ENCODE measurements around the gene PIK3R5. TPM values are rescaled to one million over a fixed set of nuclear protein-coding genes. Genes with fewer than 3 reads are reported as not detected.

The PIK3R5 gene
- total and polyA plus RNA-seq, 2 donors (not counting 1 experiment from before 2014, with no cell fraction given) = 0.15 TPM; not detected in 1

DNA sequence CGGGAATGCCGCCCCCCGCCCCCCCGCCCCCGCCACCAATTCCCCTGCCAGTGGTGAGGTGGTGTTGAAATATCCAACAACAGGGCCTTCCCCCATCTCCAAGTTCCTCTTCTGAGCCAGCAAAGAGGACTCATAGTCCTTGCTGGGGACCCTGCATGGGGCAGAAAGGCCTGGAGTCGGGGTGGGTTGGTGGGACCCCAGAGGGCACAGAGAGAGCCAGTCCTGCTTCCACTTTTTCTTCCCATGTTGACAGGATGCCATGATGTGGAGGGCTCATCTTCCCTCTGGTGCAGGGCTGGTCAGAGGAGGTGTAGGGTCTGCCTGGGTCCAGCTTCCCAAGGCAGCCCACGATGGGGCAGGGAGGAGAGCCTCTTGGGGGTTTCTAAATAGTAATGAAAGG lies 49.0 kb downstream of the PIK3R5 start:
- Histone ChIP-seq H3K4me1 (ENCODE audit: control insufficient read depth, extremely low read depth, insufficient read depth, low read length) (peaks cover 7% of the 10 kb centered on the region), H3K9ac (ENCODE audit: insufficient read depth, low read length) (no peak overlapping the region), H3K27ac (ENCODE audit: insufficient read depth, low read length) (no peak overlapping the region), H2AFZ (ENCODE audit: low read length) (no peak overlapping the region), H3K9me3 (ENCODE audit: control insufficient read depth, insufficient read depth, low read depth, low read length) (no peaks in the 10 kb centered on the region), H4K20me1 (ENCODE audit: control insufficient read depth, extremely low read depth, insufficient read depth, low read length) (no peaks in the 10 kb centered on the region), H3K79me2 (ENCODE audit: control insufficient read depth, insufficient read depth, low read length) (no peaks in the 10 kb centered on the region), H3K4me3 (replicated peaks in 1 of 4; ENCODE audit: control extremely low read depth in 1 of 4, insufficient read depth in 1 of 4, low read depth in 3 of 4, low read length in 4 of 4) (no peak overlapping the region), H3K4me2 (ENCODE audit: extremely low read depth, insufficient read depth, low read length) (no peak overlapping the region), H3K36me3 (ENCODE audit: control insufficient read depth, insufficient read depth, low read length) (no peaks in the 10 kb centered on the region), H3K27me3 (ENCODE audit: control insufficient read depth, insufficient read depth, low read length) (no peaks in the 10 kb centered on the region)
- DNase-seq (ENCODE audit: low read depth in 2 of 2) = peak in 1 of 2 donors; percentile 6
- no peak for TF ChIP-seq EZH2 (IDR thresholded peaks at IDR 0.05; ENCODE audit: low read length, missing control alignments)
- TF ChIP-seq, protein P1, sequence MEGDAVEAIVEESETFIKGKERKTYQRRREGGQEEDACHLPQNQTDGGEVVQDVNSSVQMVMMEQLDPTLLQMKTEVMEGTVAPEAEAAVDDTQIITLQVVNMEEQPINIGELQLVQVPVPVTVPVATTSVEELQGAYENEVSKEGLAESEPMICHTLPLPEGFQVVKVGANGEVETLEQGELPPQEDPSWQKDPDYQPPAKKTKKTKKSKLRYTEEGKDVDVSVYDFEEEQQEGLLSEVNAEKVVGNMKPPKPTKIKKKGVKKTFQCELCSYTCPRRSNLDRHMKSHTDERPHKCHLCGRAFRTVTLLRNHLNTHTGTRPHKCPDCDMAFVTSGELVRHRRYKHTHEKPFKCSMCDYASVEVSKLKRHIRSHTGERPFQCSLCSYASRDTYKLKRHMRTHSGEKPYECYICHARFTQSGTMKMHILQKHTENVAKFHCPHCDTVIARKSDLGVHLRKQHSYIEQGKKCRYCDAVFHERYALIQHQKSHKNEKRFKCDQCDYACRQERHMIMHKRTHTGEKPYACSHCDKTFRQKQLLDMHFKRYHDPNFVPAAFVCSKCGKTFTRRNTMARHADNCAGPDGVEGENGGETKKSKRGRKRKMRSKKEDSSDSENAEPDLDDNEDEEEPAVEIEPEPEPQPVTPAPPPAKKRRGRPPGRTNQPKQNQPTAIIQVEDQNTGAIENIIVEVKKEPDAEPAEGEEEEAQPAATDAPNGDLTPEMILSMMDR (conservative IDR thresholded peaks at IDR 0.05 in 1 of 2, IDR thresholded peaks at IDR 0.05 in 1 of 2; ENCODE audit: low read depth in 1 of 2, low read length in 2 of 2) = no peak

DNA sequence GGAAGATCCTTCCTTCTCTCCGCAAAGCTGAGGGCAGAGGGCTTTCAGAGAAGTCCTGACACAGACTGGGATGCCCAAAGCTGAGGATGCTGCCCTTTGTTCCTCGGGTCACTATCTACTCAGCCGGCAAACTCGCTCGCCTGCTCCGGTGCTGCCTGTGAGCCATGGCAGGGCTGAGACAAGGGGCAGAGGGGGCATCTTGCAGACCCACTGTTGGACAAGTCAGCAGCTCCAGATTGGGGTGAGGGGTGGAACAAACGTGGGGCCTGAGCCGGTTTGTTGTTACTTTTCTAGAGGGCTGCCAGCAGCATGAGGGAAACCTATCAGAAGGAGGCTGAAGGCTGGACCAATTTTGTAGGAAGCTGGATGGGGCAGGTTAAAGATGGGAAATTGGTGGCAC lies 51.0 kb downstream of the PIK3R5 start:
- peaks cover 7% of the 10 kb centered on the region for H3K4me1 ChIP-seq (ENCODE audit: control insufficient read depth, extremely low read depth, insufficient read depth, low read length)
- TF ChIP-seq, protein P1 (conservative IDR thresholded peaks at IDR 0.05 in 1 of 2, IDR thresholded peaks at IDR 0.05 in 1 of 2; ENCODE audit: low read depth in 1 of 2, low read length in 2 of 2) = no peak
- TF ChIP-seq EZH2 (IDR thresholded peaks at IDR 0.05; ENCODE audit: low read length, missing control alignments) = no peak
- no peaks in the 10 kb centered on the region for H3K27me3 ChIP-seq (ENCODE audit: control insufficient read depth, insufficient read depth, low read length)
- no peaks in the 10 kb centered on the region for H4K20me1 ChIP-seq (ENCODE audit: control insufficient read depth, extremely low read depth, insufficient read depth, low read length)
- H3K79me2 ChIP-seq (ENCODE audit: control insufficient read depth, insufficient read depth, low read length) = no peaks in the 10 kb centered on the region
- H3K36me3 ChIP-seq (ENCODE audit: control insufficient read depth, insufficient read depth, low read length) = no peaks in the 10 kb centered on the region
- DNase-seq (ENCODE audit: low read depth in 2 of 2) = no peak
- H3K9me3 ChIP-seq (ENCODE audit: control insufficient read depth, insufficient read depth, low read depth, low read length) = no peaks in the 10 kb centered on the region
- H3K9ac ChIP-seq (ENCODE audit: insufficient read depth, low read length) = no peak overlapping the region
- H3K4me2 ChIP-seq (ENCODE audit: extremely low read depth, insufficient read depth, low read length) = no peak overlapping the region
- no peak overlapping the region for H3K4me3 ChIP-seq (replicated peaks in 1 of 4; ENCODE audit: control extremely low read depth in 1 of 4, insufficient read depth in 1 of 4, low read depth in 3 of 4, low read length in 4 of 4)
- no peak overlapping the region for H3K27ac ChIP-seq (ENCODE audit: insufficient read depth, low read length)
- no peak overlapping the region for H2AFZ ChIP-seq (ENCODE audit: low read length)

DNA sequence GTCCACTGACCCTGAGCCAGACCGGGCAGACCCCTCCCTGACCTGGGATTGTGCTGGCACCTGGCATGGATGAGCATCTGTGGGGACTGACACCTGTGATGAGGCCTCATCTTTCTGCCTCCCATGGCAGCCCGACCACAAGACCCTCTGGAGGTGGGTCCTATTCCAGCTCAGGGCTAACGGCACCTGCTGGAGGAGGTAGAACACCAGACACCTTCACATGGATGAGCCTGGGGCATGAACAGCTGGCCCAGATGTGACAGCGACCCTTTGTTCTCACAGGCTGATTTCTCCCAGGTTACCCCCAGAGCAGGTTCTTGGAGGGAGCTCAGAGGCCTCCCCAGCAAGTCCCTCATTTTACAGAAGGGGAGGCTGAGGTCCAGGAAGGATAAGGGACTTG lies 51.6 kb downstream of the PIK3R5 start:
- no peaks in the 10 kb centered on the region for H3K9me3 ChIP-seq (ENCODE audit: control insufficient read depth, insufficient read depth, low read depth, low read length)
- peaks cover 7% of the 10 kb centered on the region for H3K4me1 ChIP-seq (ENCODE audit: control insufficient read depth, extremely low read depth, insufficient read depth, low read length)
- no peak overlapping the region for H3K4me3 ChIP-seq (replicated peaks in 1 of 4; ENCODE audit: control extremely low read depth in 1 of 4, insufficient read depth in 1 of 4, low read depth in 3 of 4, low read length in 4 of 4)
- no peak overlapping the region for H3K9ac ChIP-seq (ENCODE audit: insufficient read depth, low read length)
- no peaks in the 10 kb centered on the region for H3K36me3 ChIP-seq (ENCODE audit: control insufficient read depth, insufficient read depth, low read length)
- H4K20me1 ChIP-seq (ENCODE audit: control insufficient read depth, extremely low read depth, insufficient read depth, low read length) = no peaks in the 10 kb centered on the region
- TF ChIP-seq, protein P1 (conservative IDR thresholded peaks at IDR 0.05 in 1 of 2, IDR thresholded peaks at IDR 0.05 in 1 of 2; ENCODE audit: low read depth in 1 of 2, low read length in 2 of 2) = no peak
- no peak for TF ChIP-seq EZH2 (IDR thresholded peaks at IDR 0.05; ENCODE audit: low read length, missing control alignments)
- no peak overlapping the region for H3K4me2 ChIP-seq (ENCODE audit: extremely low read depth, insufficient read depth, low read length)
- H2AFZ ChIP-seq (ENCODE audit: low read length) = no peak overlapping the region
- DNase-seq (ENCODE audit: low read depth in 2 of 2) = no peak
- no peaks in the 10 kb centered on the region for H3K79me2 ChIP-seq (ENCODE audit: control insufficient read depth, insufficient read depth, low read length)
- no peak overlapping the region for H3K27ac ChIP-seq (ENCODE audit: insufficient read depth, low read length)
- no peaks in the 10 kb centered on the region for H3K27me3 ChIP-seq (ENCODE audit: control insufficient read depth, insufficient read depth, low read length)

Data from fibroblast of lung (primary cell).